ENCODE results near the gene AIMP1.
A peak's percentile ranks its signal among the peaks of the same experiment; 100 is the strongest.

Gene AIMP1

DNA sequence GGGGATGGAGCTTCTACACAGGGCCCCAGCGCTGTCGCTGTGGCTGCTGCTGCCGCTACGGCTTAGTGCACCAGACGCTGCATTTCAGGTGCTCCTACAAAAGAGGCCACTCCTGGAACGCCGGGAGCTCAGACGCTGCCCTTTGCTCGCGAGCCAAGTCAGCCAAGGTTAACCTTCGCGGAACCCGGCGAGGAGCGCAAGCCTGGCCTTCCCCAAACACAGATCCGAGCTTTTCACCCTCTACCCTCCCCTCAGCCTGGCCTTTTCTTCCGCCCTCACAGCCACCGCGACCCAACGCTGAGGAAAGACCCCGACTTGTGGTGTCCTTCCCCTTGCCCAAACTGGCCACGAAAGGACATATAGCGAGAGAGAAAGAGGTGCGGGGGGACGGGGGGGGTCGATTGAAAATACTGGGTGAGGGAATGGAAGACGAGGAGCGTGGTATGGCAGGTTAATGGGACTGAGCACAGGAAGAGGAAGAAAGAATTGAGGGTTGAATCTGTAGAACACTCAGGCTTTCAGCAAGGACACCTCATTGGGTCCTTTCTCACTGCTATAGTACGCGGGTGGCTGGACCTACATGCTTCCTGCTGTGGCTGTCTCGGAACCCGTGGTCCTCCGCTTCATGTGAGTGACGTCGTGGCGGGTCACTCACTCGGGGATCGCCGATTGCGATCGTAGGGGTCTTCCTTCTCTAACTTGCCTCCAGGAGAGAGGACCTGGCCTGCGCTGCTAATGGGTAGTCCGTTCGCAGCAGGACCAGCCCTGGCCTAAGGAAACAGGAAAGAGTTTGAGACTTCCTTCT lies at the start of gene AIMP1, which contains the start of gene TBCK:
AIMP1 (plus strand) TSS at position 583 of the 805 bp plus-strand sequence. CDS start 8,460 bp downstream, outside the sequence.
TBCK (minus strand) TSS at position 242 of the 805 bp plus-strand sequence. CDS start 7,249 bp downstream, outside the sequence.
- TF ChIP-seq ZFX (IDR thresholded peaks at IDR 0.05): peak; percentile 61; the same call in 1 of the 2 replicates
- TF ChIP-seq, protein P1, sequence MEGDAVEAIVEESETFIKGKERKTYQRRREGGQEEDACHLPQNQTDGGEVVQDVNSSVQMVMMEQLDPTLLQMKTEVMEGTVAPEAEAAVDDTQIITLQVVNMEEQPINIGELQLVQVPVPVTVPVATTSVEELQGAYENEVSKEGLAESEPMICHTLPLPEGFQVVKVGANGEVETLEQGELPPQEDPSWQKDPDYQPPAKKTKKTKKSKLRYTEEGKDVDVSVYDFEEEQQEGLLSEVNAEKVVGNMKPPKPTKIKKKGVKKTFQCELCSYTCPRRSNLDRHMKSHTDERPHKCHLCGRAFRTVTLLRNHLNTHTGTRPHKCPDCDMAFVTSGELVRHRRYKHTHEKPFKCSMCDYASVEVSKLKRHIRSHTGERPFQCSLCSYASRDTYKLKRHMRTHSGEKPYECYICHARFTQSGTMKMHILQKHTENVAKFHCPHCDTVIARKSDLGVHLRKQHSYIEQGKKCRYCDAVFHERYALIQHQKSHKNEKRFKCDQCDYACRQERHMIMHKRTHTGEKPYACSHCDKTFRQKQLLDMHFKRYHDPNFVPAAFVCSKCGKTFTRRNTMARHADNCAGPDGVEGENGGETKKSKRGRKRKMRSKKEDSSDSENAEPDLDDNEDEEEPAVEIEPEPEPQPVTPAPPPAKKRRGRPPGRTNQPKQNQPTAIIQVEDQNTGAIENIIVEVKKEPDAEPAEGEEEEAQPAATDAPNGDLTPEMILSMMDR (conservative IDR thresholded peaks at IDR 0.05): no peak
- peak within 1 kb of the TSS; percentile 84 for H3K27ac ChIP-seq

GRCh38 chr4:106268786-106269185 lies 47.6 kb upstream of the AIMP1 start:
- H3K27ac ChIP-seq: no peak overlapping the region
- TF ChIP-seq, protein P1 (conservative IDR thresholded peaks at IDR 0.05): no peak
- no peak for TF ChIP-seq ZFX (IDR thresholded peaks at IDR 0.05)

GRCh38 chr4:106269711-106270110 lies 46.6 kb upstream of the AIMP1 start:
- TF ChIP-seq, protein P1 (conservative IDR thresholded peaks at IDR 0.05): no peak
- TF ChIP-seq ZFX (IDR thresholded peaks at IDR 0.05): no peak

GRCh38 chr4:106270736-106271135 lies 45.6 kb upstream of the AIMP1 start:
- TF ChIP-seq ZFX (IDR thresholded peaks at IDR 0.05): no peak
- TF ChIP-seq, protein P1 (conservative IDR thresholded peaks at IDR 0.05): no peak
- H3K27ac ChIP-seq: no peak overlapping the region

More at GRCh38 chr4:106269711-106270110, 46.6 kb upstream of the AIMP1 start:
- no peak overlapping the region for H3K27ac ChIP-seq

GRCh38 chr4:106273831-106274230 lies 42.5 kb upstream of the AIMP1 start:
- H3K27ac ChIP-seq: no peak overlapping the region
- TF ChIP-seq, protein P1 (conservative IDR thresholded peaks at IDR 0.05): no peak
- no peak for TF ChIP-seq ZFX (IDR thresholded peaks at IDR 0.05)

DNA sequence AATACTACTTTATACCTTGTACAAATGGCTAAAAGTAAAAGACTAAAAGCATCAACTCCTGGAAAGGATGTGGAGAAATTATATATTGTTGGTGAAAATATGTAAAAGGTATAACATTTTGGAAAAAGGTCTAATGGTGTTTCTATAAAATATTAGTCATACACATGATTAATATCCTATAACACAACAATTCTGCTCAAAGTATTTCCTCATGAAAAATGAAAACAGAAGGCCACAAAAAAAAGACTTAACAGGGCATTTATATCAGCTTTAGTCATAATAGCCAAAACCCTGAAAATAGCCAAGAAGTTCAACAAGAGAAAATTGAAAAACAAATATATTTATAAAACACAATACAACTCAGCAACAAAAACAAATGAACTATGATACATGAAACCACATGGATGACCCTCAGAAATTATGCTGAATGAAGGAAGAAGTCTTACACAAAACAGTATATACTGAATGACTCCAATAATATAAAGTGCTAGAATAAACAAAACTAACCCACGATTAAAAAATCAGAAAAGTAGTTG lies 39.1 kb upstream of the AIMP1 start:
- TF ChIP-seq, protein P1 (conservative IDR thresholded peaks at IDR 0.05): no peak
- no peak for TF ChIP-seq ZFX (IDR thresholded peaks at IDR 0.05)
- H3K27ac ChIP-seq: no peak overlapping the region

DNA sequence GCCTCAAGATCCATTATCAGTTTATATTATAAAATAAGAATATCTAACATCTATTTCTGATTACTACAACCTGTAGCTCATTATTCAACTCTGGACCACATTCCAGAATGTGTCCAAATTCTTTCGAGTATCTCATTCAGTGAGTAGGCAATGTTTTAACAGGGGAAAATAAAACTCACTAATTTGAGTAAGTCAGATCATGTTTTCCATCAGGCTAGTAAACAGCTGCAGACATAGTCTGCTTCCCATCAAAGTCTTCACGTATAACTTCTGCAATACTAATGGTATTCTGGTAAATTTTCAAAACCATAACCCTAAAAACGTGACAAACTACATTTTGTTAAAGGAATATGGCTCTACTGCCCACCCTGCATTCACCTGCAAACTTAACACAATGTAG lies 32.1 kb upstream of the AIMP1 start:
- no peak overlapping the region for H3K27ac ChIP-seq
- TF ChIP-seq ZFX (IDR thresholded peaks at IDR 0.05): no peak
- TF ChIP-seq, protein P1 (conservative IDR thresholded peaks at IDR 0.05): no peak

All from C4-2B (cell line).